T-cell (primary cell): ENCODE measurements around the gene PUSL1. TPM values are rescaled to one million over a fixed set of nuclear protein-coding genes. Genes with fewer than 3 reads are reported as not detected.

Source experiments
- ATAC-seq, 4 experiments: fragments of 200-7000 bp in 3 of 4; fragments of 150-1000 bp in 1 of 4; cut with Tn5 transposase; replicated peaks in 1 of 4; 1 replicate in 3 of 4; 2 replicates in 1 of 4; pipeline ENCODE4 v1.10.0; 2021; ENCODE audit warnings: moderate library complexity in 3 of 4, mild to moderate bottlenecking in 2 of 4, moderate number of reproducible peaks in 1 of 4
- CTCF ChIA-PET, 2 donors: fragments of 300-600 bp; sonication (Branson Sonifier 250); formaldehyde crosslinking; loops; one replicate each; lab custom pipeline; 2022; ENCODE audit warnings: antibody characterized with exemption in 2 of 2; lab: Charles Lee
- POLR2A ChIA-PET, 2 donors: fragments of 300-600 bp; sonication (Branson Sonifier 250); formaldehyde crosslinking; loops; one replicate each; lab custom pipeline; 2022; ENCODE audit warnings: antibody characterized with exemption in 2 of 2; lab: Charles Lee
- DNase-seq, 35 experiments: peaks; one replicate each; pipeline versions ENCODE4 v3.0.0 to v3.0.0-alpha.2; 2013 to 2023
- H3K27ac ChIP-seq: one replicate; pipeline ENCODE4 v1.5.1; 2013; ENCODE audit warnings: low read length
- H3K27me3 ChIP-seq, 2 experiments: replicated peaks in 1 of 2; 1 replicate in 1 of 2; 2 replicates in 1 of 2; pipeline versions ENCODE4 v1.6.1 to v1.7.0; 2013; ENCODE audit warnings: low read length in 1 of 2, mixed read lengths in 1 of 2; ENCODE audit not compliant: control insufficient read depth in 2 of 2, insufficient read depth in 2 of 2; ENCODE audit errors: extremely low read depth in 1 of 2
- H3K36me3 ChIP-seq, 2 donors: 1 replicate in 1 of 2; 2 replicates in 1 of 2; pipeline versions ENCODE4 v1.6.1 to v1.7.0; 2013; ENCODE audit warnings: low read length in 1 of 2; ENCODE audit not compliant: control insufficient read depth in 2 of 2, insufficient read depth in 1 of 2; ENCODE audit errors: extremely low read depth in 1 of 2
- H3K4me1 ChIP-seq, 2 experiments: 1 replicate in 1 of 2; 2 replicates in 1 of 2; pipeline versions ENCODE4 v1.6.1 to v1.7.0; 2013; ENCODE audit warnings: low read length in 2 of 2, mixed read lengths in 1 of 2; ENCODE audit not compliant: insufficient read depth in 2 of 2, control insufficient read depth in 1 of 2; ENCODE audit errors: extremely low read depth in 1 of 2
- H3K4me3 ChIP-seq, 2 donors: 1 replicate in 1 of 2; 2 replicates in 1 of 2; pipeline versions ENCODE4 v1.5.1 to v1.7.0; 2013; ENCODE audit warnings: mild to moderate bottlenecking in 2 of 2, low read length in 1 of 2, moderate library complexity in 1 of 2; ENCODE audit not compliant: control insufficient read depth in 1 of 2; ENCODE audit errors: extremely low read depth in 1 of 2
- H3K9me3 ChIP-seq: 2 replicates; pipeline ENCODE4 v1.7.0; 2013
- H3K27ac Mint-ChIP-seq, 2 donors: one replicate each; pipeline ENCODE4 v1.8.0; 2020 to 2021; ENCODE audit warnings: mild to moderate bottlenecking in 2 of 2, mixed read lengths in 2 of 2
- H3K27me3 Mint-ChIP-seq, 2 donors: one replicate each; pipeline ENCODE4 v1.8.0; 2021 to 2022; ENCODE audit warnings: mixed read lengths in 2 of 2
- H3K36me3 Mint-ChIP-seq: one replicate; pipeline ENCODE4 v1.8.0; 2021; ENCODE audit warnings: mixed read lengths
- H3K4me1 Mint-ChIP-seq, 3 donors: one replicate each; pipeline ENCODE4 v1.8.0; 2020 to 2022; ENCODE audit warnings: mixed read lengths in 3 of 3, mild to moderate bottlenecking in 1 of 3
- H3K4me3 Mint-ChIP-seq, 3 donors: one replicate each; pipeline ENCODE4 v1.8.0; 2020 to 2022; ENCODE audit warnings: mild to moderate bottlenecking in 3 of 3, mixed read lengths in 3 of 3, moderate library complexity in 3 of 3
- H3K9me3 Mint-ChIP-seq, 3 donors: one replicate each; pipeline ENCODE4 v1.8.0; 2020 to 2022; ENCODE audit warnings: mixed read lengths in 3 of 3
- WGBS: methylation state at CpG from one replicate; pipeline ENCODE4 v1.1.5; 2013; ENCODE audit warnings: missing lambda C conversion rate; ENCODE audit not compliant: insufficient coverage; 5-methylcytosine and 5-hydroxymethylcytosine counted together
- total RNA-seq, 35 experiments: library from RNA in 6 of 35; stranded (reverse) in 6 of 35; fragments of 120-200 nt in 1 of 35; gene quantifications; one replicate each; pipeline versions ENCODE4 v1.2.1 to v1.2.4 and lab custom pipeline; 2013 to 2026

Gene PUSL1
- total RNA-seq, 5 donors from 2014 or later (not counting 1 experiment from before 2014, with no cell fraction given) = 16.7 to 26.4 (median 22.6) TPM

DNA sequence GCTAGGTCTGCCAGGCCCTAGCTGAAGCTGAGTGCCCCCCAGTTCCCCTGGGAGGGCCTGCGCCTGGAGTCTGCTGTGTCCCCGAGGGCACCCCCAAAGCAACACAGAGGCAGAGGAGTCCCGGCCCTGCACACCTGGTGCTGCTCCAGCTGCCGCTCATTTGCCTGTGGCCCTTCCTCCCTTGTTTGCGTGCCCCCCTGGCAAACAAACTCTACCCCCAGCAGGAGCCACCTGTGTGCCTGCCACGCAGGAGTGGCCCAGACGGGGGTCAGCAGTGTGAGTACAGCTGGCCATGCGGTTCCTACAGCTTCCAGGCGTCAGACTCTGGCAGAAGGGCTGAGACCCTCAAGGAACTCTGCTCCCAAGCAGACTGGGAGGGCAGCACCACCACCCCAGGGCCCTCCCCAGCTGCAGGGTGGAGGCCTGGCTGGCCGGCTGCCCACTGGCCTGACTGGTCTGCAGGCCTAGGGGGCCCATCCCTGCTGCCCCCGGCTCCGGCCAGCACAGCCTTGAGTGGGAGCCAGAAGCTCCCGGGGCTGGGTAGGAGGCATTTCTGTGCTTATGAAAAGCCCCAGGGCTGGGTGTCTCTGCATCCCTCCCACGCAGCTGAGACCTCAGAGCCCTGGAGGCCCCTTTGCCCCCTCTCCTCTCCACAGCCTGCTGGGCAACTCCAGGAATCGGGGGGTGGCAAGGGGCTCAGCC, 22.1 kb downstream of the PUSL1 start:
- Histone ChIP-seq H3K4me3 (no peak overlapping the region), H3K9me3 (no peaks in the 10 kb centered on the region), H3K36me3 (peaks cover 14 to 22% of the 10 kb centered on the region in 2 donors), H3K27ac (no peak overlapping the region), H3K4me1 (peaks cover 6 to 17% of the 10 kb centered on the region in 2 experiments), H3K27me3 (no peaks in the 10 kb centered on the region)
- no peaks in the 10 kb centered on the region for H3K36me3 Mint-ChIP-seq
- CTCF ChIA-PET = no interaction called here
- 86% methylated on average over 12 of the region's 15 CpGs for WGBS
- H3K27ac Mint-ChIP-seq = no peak overlapping the region
- no peak for ATAC-seq
- no peak overlapping the region for H3K4me3 Mint-ChIP-seq
- H3K9me3 Mint-ChIP-seq = no peaks in the 10 kb centered on the region
- H3K27me3 Mint-ChIP-seq = no peaks in the 10 kb centered on the region
- POLR2A ChIA-PET = no interaction called here
- no peak for DNase-seq
- H3K4me1 Mint-ChIP-seq = peaks cover 13 to 17% (median 15%) of the 10 kb centered on the region in 3 donors

DNA sequence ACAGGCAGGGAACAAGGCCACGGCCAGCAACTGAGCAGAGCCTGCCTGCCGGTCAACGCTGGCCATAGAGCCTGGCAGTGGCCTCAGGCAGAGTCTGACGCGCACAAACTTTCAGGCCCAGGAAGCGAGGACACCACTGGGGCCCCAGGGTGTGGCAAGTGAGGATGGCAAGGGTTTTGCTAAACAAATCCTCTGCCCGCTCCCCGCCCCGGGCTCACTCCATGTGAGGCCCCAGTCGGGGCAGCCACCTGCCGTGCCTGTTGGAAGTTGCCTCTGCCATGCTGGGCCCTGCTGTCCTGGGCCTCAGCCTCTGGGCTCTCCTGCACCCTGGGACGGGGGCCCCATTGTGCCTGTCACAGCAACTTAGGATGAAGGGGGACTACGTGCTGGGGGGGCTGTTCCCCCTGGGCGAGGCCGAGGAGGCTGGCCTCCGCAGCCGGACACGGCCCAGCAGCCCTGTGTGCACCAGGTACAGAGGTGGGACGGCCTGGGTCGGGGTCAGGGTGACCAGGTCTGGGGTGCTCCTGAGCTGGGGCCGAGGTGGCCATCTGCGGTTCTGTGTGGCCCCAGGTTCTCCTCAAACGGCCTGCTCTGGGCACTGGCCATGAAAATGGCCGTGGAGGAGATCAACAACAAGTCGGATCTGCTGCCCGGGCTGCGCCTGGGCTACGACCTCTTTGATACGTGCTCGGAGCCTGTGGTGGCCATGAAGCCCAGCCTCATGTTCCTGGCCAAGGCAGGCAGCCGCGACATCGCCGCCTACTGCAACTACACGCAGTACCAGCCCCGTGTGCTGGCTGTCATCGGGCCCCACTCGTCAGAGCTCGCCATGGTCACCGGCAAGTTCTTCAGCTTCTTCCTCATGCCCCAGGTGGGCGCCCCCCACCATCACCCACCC, 22.9 kb downstream of the PUSL1 start, which contains the start of gene TAS1R3:
Gene TAS1R3 (plus strand): TSS at position 213 of the 898 bp plus-strand sequence. CDS start 66 bp downstream, at position 279.
- Mint-ChIP-seq H3K4me3 (no peak within 1 kb of the TSS), H3K27me3 (no peaks in the 10 kb centered on the region), H3K4me1 (peaks cover 6 to 10% (median 7%) of the 10 kb centered on the region in 3 donors), H3K9me3 (no peaks in the 10 kb centered on the region), H3K27ac (no peak within 1 kb of the TSS), H3K36me3 (no peaks in the 10 kb centered on the region)
- CTCF ChIA-PET = no interaction called here
- ATAC-seq = no peak
- H3K27ac ChIP-seq = no peak within 1 kb of the TSS
- POLR2A ChIA-PET = no interaction called here
- WGBS = 84% methylated on average over 40 of the region's 41 CpGs
- H3K4me1 ChIP-seq = peaks cover 0 to 9% of the 10 kb centered on the region in 2 experiments
- H3K9me3 ChIP-seq = no peaks in the 10 kb centered on the region
- DNase-seq = no peak
- peaks cover 14 to 20% of the 10 kb centered on the region in 2 donors for H3K36me3 ChIP-seq
- H3K27me3 ChIP-seq = no peaks in the 10 kb centered on the region
- no peak within 1 kb of the TSS for H3K4me3 ChIP-seq

DNA sequence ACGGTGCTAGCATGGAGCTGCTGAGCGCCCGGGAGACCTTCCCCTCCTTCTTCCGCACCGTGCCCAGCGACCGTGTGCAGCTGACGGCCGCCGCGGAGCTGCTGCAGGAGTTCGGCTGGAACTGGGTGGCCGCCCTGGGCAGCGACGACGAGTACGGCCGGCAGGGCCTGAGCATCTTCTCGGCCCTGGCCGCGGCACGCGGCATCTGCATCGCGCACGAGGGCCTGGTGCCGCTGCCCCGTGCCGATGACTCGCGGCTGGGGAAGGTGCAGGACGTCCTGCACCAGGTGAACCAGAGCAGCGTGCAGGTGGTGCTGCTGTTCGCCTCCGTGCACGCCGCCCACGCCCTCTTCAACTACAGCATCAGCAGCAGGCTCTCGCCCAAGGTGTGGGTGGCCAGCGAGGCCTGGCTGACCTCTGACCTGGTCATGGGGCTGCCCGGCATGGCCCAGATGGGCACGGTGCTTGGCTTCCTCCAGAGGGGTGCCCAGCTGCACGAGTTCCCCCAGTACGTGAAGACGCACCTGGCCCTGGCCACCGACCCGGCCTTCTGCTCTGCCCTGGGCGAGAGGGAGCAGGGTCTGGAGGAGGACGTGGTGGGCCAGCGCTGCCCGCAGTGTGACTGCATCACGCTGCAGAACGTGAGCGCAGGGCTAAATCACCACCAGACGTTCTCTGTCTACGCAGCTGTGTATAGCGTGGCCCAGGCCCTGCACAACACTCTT, 23.8 kb downstream of the PUSL1 start:
- no peaks in the 10 kb centered on the region for H3K36me3 Mint-ChIP-seq
- Histone ChIP-seq H3K9me3 (no peaks in the 10 kb centered on the region), H3K4me1 (peaks cover 0 to 2% of the 10 kb centered on the region in 2 experiments), H3K27me3 (no peaks in the 10 kb centered on the region), H3K4me3 (no peak overlapping the region), H3K36me3 (peaks cover 11 to 14% of the 10 kb centered on the region in 2 donors), H3K27ac (no peak overlapping the region)
- peaks cover 3 to 7% (median 4%) of the 10 kb centered on the region in 3 donors for H3K4me1 Mint-ChIP-seq
- CTCF ChIA-PET = no interaction called here
- POLR2A ChIA-PET = no interaction called here
- H3K4me3 Mint-ChIP-seq = no peak overlapping the region
- H3K9me3 Mint-ChIP-seq = no peaks in the 10 kb centered on the region
- DNase-seq (no peak), ATAC-seq (no peak)
- H3K27me3 Mint-ChIP-seq = no peaks in the 10 kb centered on the region
- 89% methylated on average over 57 of the region's 57 CpGs for WGBS
- H3K27ac Mint-ChIP-seq = no peak overlapping the region

DNA sequence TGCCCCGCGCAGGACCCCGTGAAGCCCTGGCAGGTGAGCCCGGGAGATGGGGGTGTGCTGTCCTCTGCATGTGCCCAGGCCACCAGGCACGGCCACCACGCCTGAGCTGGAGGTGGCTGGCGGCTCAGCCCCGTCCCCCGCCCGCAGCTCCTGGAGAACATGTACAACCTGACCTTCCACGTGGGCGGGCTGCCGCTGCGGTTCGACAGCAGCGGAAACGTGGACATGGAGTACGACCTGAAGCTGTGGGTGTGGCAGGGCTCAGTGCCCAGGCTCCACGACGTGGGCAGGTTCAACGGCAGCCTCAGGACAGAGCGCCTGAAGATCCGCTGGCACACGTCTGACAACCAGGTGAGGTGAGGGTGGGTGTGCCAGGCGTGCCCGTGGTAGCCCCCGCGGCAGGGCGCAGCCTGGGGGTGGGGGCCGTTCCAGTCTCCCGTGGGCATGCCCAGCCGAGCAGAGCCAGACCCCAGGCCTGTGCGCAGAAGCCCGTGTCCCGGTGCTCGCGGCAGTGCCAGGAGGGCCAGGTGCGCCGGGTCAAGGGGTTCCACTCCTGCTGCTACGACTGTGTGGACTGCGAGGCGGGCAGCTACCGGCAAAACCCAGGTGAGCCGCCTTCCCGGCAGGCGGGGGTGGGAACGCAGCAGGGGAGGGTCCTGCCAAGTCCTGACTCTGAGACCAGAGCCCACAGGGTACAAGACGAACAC, 24.5 kb downstream of the PUSL1 start:
- ATAC-seq (no peak), DNase-seq (no peak)
- Mint-ChIP-seq H3K27me3 (no peaks in the 10 kb centered on the region), H3K4me3 (no peak overlapping the region), H3K36me3 (no peaks in the 10 kb centered on the region), H3K27ac (no peak overlapping the region), H3K4me1 (peaks cover 3 to 5% (median 4%) of the 10 kb centered on the region in 3 donors), H3K9me3 (no peaks in the 10 kb centered on the region)
- Histone ChIP-seq H3K4me3 (no peak overlapping the region), H3K9me3 (no peaks in the 10 kb centered on the region), H3K27me3 (no peaks in the 10 kb centered on the region), H3K27ac (no peak overlapping the region), H3K36me3 (peaks cover 8 to 10% of the 10 kb centered on the region in 2 donors), H3K4me1 (peaks cover 0 to 2% of the 10 kb centered on the region in 2 experiments)
- ChIA-PET POLR2A (no interaction called here), CTCF (no interaction called here)
- 75% methylated on average over 41 of the region's 48 CpGs for WGBS

DNA sequence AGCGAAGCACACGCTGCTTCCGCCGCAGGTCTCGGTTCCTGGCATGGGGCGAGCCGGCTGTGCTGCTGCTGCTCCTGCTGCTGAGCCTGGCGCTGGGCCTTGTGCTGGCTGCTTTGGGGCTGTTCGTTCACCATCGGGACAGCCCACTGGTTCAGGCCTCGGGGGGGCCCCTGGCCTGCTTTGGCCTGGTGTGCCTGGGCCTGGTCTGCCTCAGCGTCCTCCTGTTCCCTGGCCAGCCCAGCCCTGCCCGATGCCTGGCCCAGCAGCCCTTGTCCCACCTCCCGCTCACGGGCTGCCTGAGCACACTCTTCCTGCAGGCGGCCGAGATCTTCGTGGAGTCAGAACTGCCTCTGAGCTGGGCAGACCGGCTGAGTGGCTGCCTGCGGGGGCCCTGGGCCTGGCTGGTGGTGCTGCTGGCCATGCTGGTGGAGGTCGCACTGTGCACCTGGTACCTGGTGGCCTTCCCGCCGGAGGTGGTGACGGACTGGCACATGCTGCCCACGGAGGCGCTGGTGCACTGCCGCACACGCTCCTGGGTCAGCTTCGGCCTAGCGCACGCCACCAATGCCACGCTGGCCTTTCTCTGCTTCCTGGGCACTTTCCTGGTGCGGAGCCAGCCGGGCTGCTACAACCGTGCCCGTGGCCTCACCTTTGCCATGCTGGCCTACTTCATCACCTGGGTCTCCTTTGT, 25.3 kb downstream of the PUSL1 start:
- Mint-ChIP-seq H3K4me1 (peaks cover 3 to 5% (median 4%) of the 10 kb centered on the region in 3 donors), H3K4me3 (no peak overlapping the region), H3K36me3 (no peaks in the 10 kb centered on the region), H3K9me3 (no peaks in the 10 kb centered on the region), H3K27me3 (no peaks in the 10 kb centered on the region), H3K27ac (no peak overlapping the region)
- DNase-seq (no peak), ATAC-seq (no peak)
- no peak overlapping the region for H3K27ac ChIP-seq
- ChIA-PET CTCF (no interaction called here), POLR2A (no interaction called here)
- H3K4me3 ChIP-seq = no peak overlapping the region
- peaks cover 8 to 10% of the 10 kb centered on the region in 2 donors for H3K36me3 ChIP-seq
- H3K27me3 ChIP-seq = no peaks in the 10 kb centered on the region
- H3K9me3 ChIP-seq = no peaks in the 10 kb centered on the region
- 92% methylated on average over 36 of the region's 36 CpGs for WGBS
- peaks cover 0 to 2% of the 10 kb centered on the region in 2 experiments for H3K4me1 ChIP-seq
